Gastrocnemius medialis (tissue), 4 donors: Measurements from ENCODE around the gene LAYN. TPM values are rescaled to one million over a fixed set of nuclear protein-coding genes. Genes with fewer than 3 reads are reported as not detected.

Source experiments
- ATAC-seq, 2 donors: fragments of 150-250 bp; one replicate each; pipeline ENCODE4 v1.9.1; 2016
- DNase-seq, 2 donors: peaks; one replicate each; pipeline ENCODE4 v3.0.0-alpha.2; 2019
- H3K27ac ChIP-seq, 4 donors: fragments of 200-600 bp; sonication (generic); 1 replicate in 1 of 4; 2 replicates in 3 of 4; pipeline ENCODE4 v1.5.1; 2016 to 2018; ENCODE audit warnings: mild to moderate bottlenecking in 2 of 4, moderate library complexity in 1 of 4
- H3K27me3 ChIP-seq, 3 donors: fragments of 200-600 bp; sonication (generic) in 2 of 3; 1 replicate in 1 of 3; 2 replicates in 2 of 3; pipeline versions ENCODE4 v1.5.1 to v1.6.0; 2016 to 2019; ENCODE audit warnings: mild to moderate bottlenecking in 1 of 3, moderate library complexity in 1 of 3
- H3K36me3 ChIP-seq, 2 donors: fragments of 200-600 bp; sonication (generic) in 1 of 2; one replicate each; pipeline ENCODE4 v1.5.1; 2017 to 2018
- H3K4me1 ChIP-seq, 2 donors: fragments of 200-600 bp; sonication (generic) in 1 of 2; one replicate each; pipeline ENCODE4 v1.5.1; 2016 to 2017; ENCODE audit warnings: mild to moderate bottlenecking in 2 of 2
- H3K4me3 ChIP-seq, 4 donors: fragments of 200-600 bp; sonication (generic) in 3 of 4; 1 replicate in 1 of 4; 2 replicates in 3 of 4; pipeline ENCODE4 v1.5.1; 2016 to 2019; ENCODE audit warnings: mild to moderate bottlenecking in 2 of 4
- H3K9me3 ChIP-seq, 3 donors: fragments of 200-600 bp; sonication (generic) in 2 of 3; 1 replicate in 1 of 3; 2 replicates in 2 of 3; pipeline ENCODE4 v1.5.1; 2016 to 2019
- CTCF ChIP-seq, 5 experiments: fragments of 450-650 bp in 3 of 5; fragments of 200-600 bp in 2 of 5; sonication (generic) in 2 of 5; IDR thresholded peaks in 4 of 5; conservative IDR thresholded peaks in 1 of 5; 1 replicate in 4 of 5; 2 replicates in 1 of 5; pipeline ENCODE4 v1.5.1; 2016 to 2019; ENCODE audit warnings: antibody characterized with exemption in 5 of 5, mild to moderate bottlenecking in 3 of 5, moderate library complexity in 3 of 5
- POLR2A ChIP-seq, 2 donors: fragments of 450-650 bp; IDR thresholded peaks; one replicate each; pipeline ENCODE4 v1.6.1; 2017; ENCODE audit warnings: antibody characterized with exemption in 2 of 2, mild to moderate bottlenecking in 2 of 2, moderate library complexity in 2 of 2
- in situ Hi-C, 4 donors: fragments of 200-750 bp; cut with MboI; loops; one replicate each; pipeline versions ENCODE4 v1.15.0 to v1.8.0; 2017; ENCODE audit warnings: low sequenced_read_pairs in 4 of 4
- intact Hi-C: fragments of 100-400 bp; cut with DNase I; formaldehyde crosslinking; loops from one replicate; pipeline ENCODE4 v1.15.1; 2023; ENCODE audit warnings: low total_unique reads
- total RNA-seq, 4 donors: library from RNA; depleted of rRNA; stranded (reverse); fragments of >200 nt; gene quantifications; one replicate each; pipeline versions ENCODE4 v1.1.0 to v1.2.3, GENCODE V29; 2016

The LAYN gene
- total RNA-seq, 4 donors from 2014 or later = 0.46 to 3.7 (median 0.72) TPM; not detected in 1

- intact Hi-C loops (no loop called here), in situ Hi-C loops (no loop called here)
- no peak overlapping the region for H3K27ac ChIP-seq
- TF ChIP-seq POLR2A (IDR thresholded peaks at IDR 0.05) (no peak), CTCF (IDR thresholded peaks at IDR 0.05 in 4 of 5, conservative IDR thresholded peaks at IDR 0.05 in 1 of 5) (no peak)
- H3K36me3 ChIP-seq = no peaks in the 10 kb centered on the region
- H3K27me3 ChIP-seq = no peaks in the 10 kb centered on the region
- no peaks in the 10 kb centered on the region for H3K9me3 ChIP-seq
- no peak for DNase-seq
- H3K4me3 ChIP-seq = no peak overlapping the region
- no peak for ATAC-seq
- no peaks in the 10 kb centered on the region for H3K4me1 ChIP-seq
These were observed 13.2 kb upstream of the LAYN start for GRCh38 chr11:111527279-111527678.

- Histone ChIP-seq H3K4me3 (no peak overlapping the region), H3K4me1 (no peaks in the 10 kb centered on the region), H3K27ac (no peak overlapping the region), H3K27me3 (no peaks in the 10 kb centered on the region), H3K36me3 (no peaks in the 10 kb centered on the region), H3K9me3 (no peaks in the 10 kb centered on the region)
- in situ Hi-C loops = no loop called here
- intact Hi-C loops = no loop called here
- ATAC-seq (no peak), DNase-seq (no peak)
- TF ChIP-seq CTCF (IDR thresholded peaks at IDR 0.05 in 4 of 5, conservative IDR thresholded peaks at IDR 0.05 in 1 of 5) (no peak), POLR2A (IDR thresholded peaks at IDR 0.05) (no peak)
These were observed 12.0 kb upstream of the LAYN start for GRCh38 chr11:111528557-111528956.

GRCh38 chr11:111530091-111530490, 10.4 kb upstream of the LAYN start:
- TF ChIP-seq CTCF (IDR thresholded peaks at IDR 0.05 in 4 of 5, conservative IDR thresholded peaks at IDR 0.05 in 1 of 5) = no peak
- no peak for TF ChIP-seq POLR2A (IDR thresholded peaks at IDR 0.05)
- in situ Hi-C loops = no loop called here
- Histone ChIP-seq H3K4me1 (no peaks in the 10 kb centered on the region), H3K9me3 (no peaks in the 10 kb centered on the region), H3K36me3 (no peaks in the 10 kb centered on the region), H3K4me3 (no peak overlapping the region), H3K27ac (no peak overlapping the region), H3K27me3 (no peaks in the 10 kb centered on the region)
- intact Hi-C loops = no loop called here
- DNase-seq = no peak
- ATAC-seq = no peak

- Histone ChIP-seq H3K4me3 (no peak overlapping the region), H3K4me1 (no peaks in the 10 kb centered on the region), H3K27me3 (no peaks in the 10 kb centered on the region), H3K36me3 (no peaks in the 10 kb centered on the region), H3K27ac (no peak overlapping the region), H3K9me3 (no peaks in the 10 kb centered on the region)
- TF ChIP-seq POLR2A (IDR thresholded peaks at IDR 0.05) (no peak), CTCF (IDR thresholded peaks at IDR 0.05 in 4 of 5, conservative IDR thresholded peaks at IDR 0.05 in 1 of 5) (no peak)
- DNase-seq (no peak), ATAC-seq (no peak)
- in situ Hi-C loops = no loop called here
- intact Hi-C loops = no loop called here
These were observed 9.4 kb upstream of the LAYN start for GRCh38 chr11:111531136-111531535.

- H3K36me3 ChIP-seq = no peaks in the 10 kb centered on the region
- in situ Hi-C loops = no loop called here
- TF ChIP-seq POLR2A (IDR thresholded peaks at IDR 0.05) (no peak), CTCF (IDR thresholded peaks at IDR 0.05 in 4 of 5, conservative IDR thresholded peaks at IDR 0.05 in 1 of 5) (no peak)
- no peaks in the 10 kb centered on the region for H3K4me1 ChIP-seq
- no peaks in the 10 kb centered on the region for H3K27me3 ChIP-seq
- H3K4me3 ChIP-seq = no peak overlapping the region
- ATAC-seq (no peak), DNase-seq (no peak)
- H3K9me3 ChIP-seq = no peaks in the 10 kb centered on the region
- no peak overlapping the region for H3K27ac ChIP-seq
- intact Hi-C loops = no loop called here
These were observed 8.7 kb upstream of the LAYN start for GRCh38 chr11:111531687-111532364.
